IMR-90 (cell line): ENCODE results near the gene CRTC1. TPM values are rescaled to one million over a fixed set of nuclear protein-coding genes. Genes with fewer than 3 reads are reported as not detected.

ENCODE experiments used
- ATAC-seq: fragments of 200-7000 bp; cut with Tn5 transposase; 2 replicates; pipeline ENCODE4 v1.9.1; 2020; ENCODE audit warnings: low read depth, mild to moderate bottlenecking, moderate library complexity
- BruUV-seq: library from RNA; stranded (reverse); fragments of 400-500 nt; replicated peaks from 2 replicates; lab custom pipeline; 2021; lab: Mats Ljungman, UMichigan
- CTCF ChIA-PET: fragments of 300-600 bp; formaldehyde crosslinking; extraction: SDS; loops from one replicate; lab custom pipeline; 2021; ENCODE audit warnings: antibody characterized with exemption; lab: Yijun Ruan, JAX
- POLR2A ChIA-PET: fragments of 300-600 bp; sonication (Branson Sonifier 250); formaldehyde crosslinking; loops from one replicate; lab custom pipeline; 2022; ENCODE audit warnings: antibody characterized with exemption; ENCODE audit not compliant: unreplicated experiment; lab: Charles Lee
- DNase-seq: peaks from one replicate; pipeline ENCODE4 v3.0.0; 2013
- H2AFZ ChIP-seq: replicated peaks from 2 replicates; pipeline ENCODE3; 2013; ENCODE audit warnings: low read length, mild to moderate bottlenecking; ENCODE audit not compliant: poor library complexity
- H2AK5ac ChIP-seq: 2 replicates; pipeline ENCODE4 v1.6.1; 2013; ENCODE audit warnings: low read depth, low read length, inconsistent platforms
- H2AK9ac ChIP-seq: replicated peaks from 2 replicates; pipeline ENCODE3; 2013; ENCODE audit warnings: mild to moderate bottlenecking, low read depth, low read length, moderate library complexity; ENCODE audit not compliant: poor library complexity
- H2BK120ac ChIP-seq: 2 replicates; pipeline ENCODE4 v1.6.1; 2013; ENCODE audit warnings: low read depth, low read length, inconsistent platforms
- H2BK15ac ChIP-seq: 3 replicates; pipeline ENCODE4 v1.6.1; 2013; ENCODE audit warnings: low read depth, low read length, inconsistent platforms
- H2BK20ac ChIP-seq: 2 replicates; pipeline ENCODE4 v1.6.1; 2013; ENCODE audit warnings: low read depth, mild to moderate bottlenecking, inconsistent platforms, low read length, moderate library complexity
- H2BK5ac ChIP-seq: 2 replicates; pipeline ENCODE4 v1.6.1; 2013; ENCODE audit warnings: mild to moderate bottlenecking, low read depth, low read length, inconsistent platforms; ENCODE audit not compliant: poor library complexity, severe bottlenecking
- H3K14ac ChIP-seq: replicated peaks from 2 replicates; pipeline ENCODE4 v1.6.1; 2013; ENCODE audit warnings: low read depth, low read length, inconsistent platforms
- H3K18ac ChIP-seq: 2 replicates; pipeline ENCODE4 v1.6.1; 2013; ENCODE audit warnings: low read depth, low read length, control low read depth
- H3K23ac ChIP-seq: 2 replicates; pipeline ENCODE4 v1.6.1; 2013; ENCODE audit warnings: low read depth, low read length, inconsistent platforms
- H3K27ac ChIP-seq: 2 replicates; pipeline ENCODE4 v1.5.1; 2013; ENCODE audit warnings: mild to moderate bottlenecking, control low read depth, low read length; ENCODE audit not compliant: insufficient read depth
- H3K27me3 ChIP-seq: 2 replicates; pipeline ENCODE4 v1.6.1; 2013; ENCODE audit warnings: low read length; ENCODE audit not compliant: control insufficient read depth, insufficient read depth
- H3K36me3 ChIP-seq: 2 replicates; pipeline ENCODE4 v1.6.1; 2013; ENCODE audit warnings: low read length, mixed read lengths; ENCODE audit not compliant: control insufficient read depth, insufficient read depth
- H3K4ac ChIP-seq: 2 replicates; pipeline ENCODE4 v1.6.1; 2013; ENCODE audit warnings: low read depth, low read length, inconsistent platforms
- H3K4me1 ChIP-seq: 2 replicates; pipeline ENCODE4 v1.6.1; 2013; ENCODE audit warnings: low read length, mixed read lengths; ENCODE audit not compliant: control insufficient read depth, insufficient read depth
- H3K4me2 ChIP-seq: 2 replicates; pipeline ENCODE4 v1.6.1; 2013; ENCODE audit warnings: low read depth, mild to moderate bottlenecking, control low read depth, low read length, moderate library complexity
- H3K4me3 ChIP-seq: 2 replicates; pipeline ENCODE4 v1.5.1; 2013; ENCODE audit warnings: low read depth, mild to moderate bottlenecking, control low read depth, low read length, moderate library complexity; ENCODE audit not compliant: insufficient read depth
- H3K56ac ChIP-seq: 2 replicates; pipeline ENCODE4 v1.6.1; 2013; ENCODE audit warnings: low read length, inconsistent platforms; ENCODE audit not compliant: insufficient read depth; ENCODE audit errors: extremely low read depth
- H3K79me1 ChIP-seq, 2 experiments: 2 replicates each; pipeline ENCODE4 v1.6.1; 2013; ENCODE audit warnings: low read length in 2 of 2, inconsistent platforms in 1 of 2, low read depth in 1 of 2
- H3K9ac ChIP-seq: 2 replicates; pipeline ENCODE4 v1.6.1; 2013; ENCODE audit warnings: low read depth, low read length, control low read depth
- H3K9me1 ChIP-seq: 2 replicates; pipeline ENCODE4 v1.6.1; 2013; ENCODE audit warnings: low read length, inconsistent platforms; ENCODE audit not compliant: insufficient read depth
- H3K9me3 ChIP-seq: 2 replicates; pipeline ENCODE4 v1.6.1; 2013; ENCODE audit warnings: low read length; ENCODE audit not compliant: control insufficient read depth, insufficient read depth
- H4K20me1 ChIP-seq: 2 replicates; pipeline ENCODE4 v1.6.1; 2013; ENCODE audit warnings: low read length, inconsistent platforms; ENCODE audit not compliant: insufficient read depth
- H4K5ac ChIP-seq: 2 replicates; pipeline ENCODE4 v1.6.1; 2013; ENCODE audit warnings: mild to moderate bottlenecking, low read depth, low read length, control low read depth
- H4K8ac ChIP-seq, 2 experiments: 2 replicates each; pipeline ENCODE4 v1.6.1; 2013; ENCODE audit warnings: low read depth in 2 of 2, low read length in 2 of 2, control low read depth in 1 of 2, inconsistent platforms in 1 of 2
- H4K91ac ChIP-seq: 2 replicates; pipeline ENCODE4 v1.6.1; 2013; ENCODE audit warnings: low read depth, low read length, inconsistent platforms; ENCODE audit not compliant: insufficient read depth
- BHLHE40 ChIP-seq: fragments of 150-350 bp; IDR thresholded peaks from 2 replicates; pipeline ENCODE4 v1.6.1; 2016; ENCODE audit warnings: mild to moderate bottlenecking, low read depth, low read length
- CEBPB ChIP-seq: IDR thresholded peaks from 2 replicates; pipeline ENCODE4 v1.6.1; 2012; ENCODE audit warnings: low read depth, low read length, improper control_type of control experiment
- USF2 ChIP-seq: fragments of 150-350 bp; IDR thresholded peaks from 2 replicates; pipeline ENCODE4 v1.6.1; 2017; ENCODE audit warnings: mild to moderate bottlenecking, antibody characterized with exemption, low read length, low read depth
- WGBS, 2 experiments: methylation state at CpG; one replicate each; pipeline versions ENCODE4 v1.1.5 to v1.1.7; 2013; ENCODE audit warnings: missing lambda C conversion rate in 2 of 2; ENCODE audit not compliant: insufficient read length in 1 of 2; ENCODE audit errors: extremely low coverage in 2 of 2; 5-methylcytosine and 5-hydroxymethylcytosine counted together
- dilution Hi-C: fragments of 300-500 bp; cut with HindIII; formaldehyde crosslinking; loops from one replicate; pipeline ENCODE4 v1.14.3; 2018; ENCODE audit warnings: low sequenced_read_pairs; ENCODE audit not compliant: unreplicated experiment
- in situ Hi-C: fragments of 300-500 bp; cut with MboI; formaldehyde crosslinking; loops from 3 replicates; pipeline ENCODE4 v1.14.3; 2019; ENCODE audit warnings: low sequenced_read_pairs, inconsistent platforms, mixed read lengths
- intact Hi-C: fragments of 100-400 bp; cut with micrococcal nuclease; formaldehyde crosslinking; loops from 2 replicates; pipeline ENCODE4 v1.10.0; 2022
- polyA plus RNA-seq, 3 experiments: library from polyadenylated mRNA; depleted of rRNA; stranded (reverse); fragments of >200 nt; gene quantifications; 2 replicates each; pipeline ENCODE4 v1.2.3, GENCODE V29; 2012; ENCODE audit warnings: low replicate concordance in 1 of 3
- total RNA-seq: library from RNA; depleted of rRNA; stranded (reverse); fragments of >200 nt; gene quantifications from 2 replicates; pipeline ENCODE4 v1.2.3, GENCODE V29; 2012

The CRTC1 gene
- total and polyA plus RNA-seq, 2 of the 4 experiments (the other 2 are of a cell fraction): 0.18 to 5.7 TPM

- Histone ChIP-seq H3K4me1 (peaks cover 4% of the 10 kb centered on the region; the same call in 1 of the 2 replicates), H2AK9ac (no peak overlapping the region), H2BK120ac (no peak overlapping the region), H3K9ac (no peak overlapping the region), H2BK5ac (no peak overlapping the region), H4K8ac (no peak overlapping the region), H3K4me3 (no peak overlapping the region), H4K91ac (no peak overlapping the region), H3K9me3 (no peaks in the 10 kb centered on the region), H2AK5ac (no peak overlapping the region), H3K27ac (no peak overlapping the region), H3K79me1 (no peaks in the 10 kb centered on the region), H3K23ac (no peak overlapping the region), H3K4ac (no peak overlapping the region), H4K20me1 (peaks cover 1% of the 10 kb centered on the region), H3K36me3 (peaks cover 12% of the 10 kb centered on the region; the same call in 1 of the 2 replicates), H2AFZ (no peak overlapping the region), H3K4me2 (no peak overlapping the region), H3K14ac (no peak overlapping the region), H3K9me1 (0 out of 2 replicates have a peak, but pooled peaks cover 3% of the 10 kb centered on the region), H3K18ac (no peak overlapping the region), H3K56ac (no peak overlapping the region), H4K5ac (no peak overlapping the region), H3K27me3 (no peaks in the 10 kb centered on the region), H2BK15ac (no peak overlapping the region), H2BK20ac (no peak overlapping the region)
- no peak for TF ChIP-seq CEBPB
- no peak for TF ChIP-seq USF2
- no peak for TF ChIP-seq BHLHE40
- no TSS peak for BruUV-seq
- in situ Hi-C loops (no loop called here), intact Hi-C loops (no loop called here), dilution Hi-C loops (no loop called here)
- CTCF ChIA-PET: no interaction called here
- DNase-seq: no peak
- WGBS, 2 experiments: 96% methylated on average over 12 of the region's 23 CpGs; no CpG with 5 or more reads in 1 of the 2 experiments
- POLR2A ChIA-PET: no interaction called here
- no peak for ATAC-seq
Observed at GRCh38 chr19:18749362-18750231, 66.1 kb downstream of the CRTC1 start.
